ENCODE data around the gene PTPRD.

DNA sequence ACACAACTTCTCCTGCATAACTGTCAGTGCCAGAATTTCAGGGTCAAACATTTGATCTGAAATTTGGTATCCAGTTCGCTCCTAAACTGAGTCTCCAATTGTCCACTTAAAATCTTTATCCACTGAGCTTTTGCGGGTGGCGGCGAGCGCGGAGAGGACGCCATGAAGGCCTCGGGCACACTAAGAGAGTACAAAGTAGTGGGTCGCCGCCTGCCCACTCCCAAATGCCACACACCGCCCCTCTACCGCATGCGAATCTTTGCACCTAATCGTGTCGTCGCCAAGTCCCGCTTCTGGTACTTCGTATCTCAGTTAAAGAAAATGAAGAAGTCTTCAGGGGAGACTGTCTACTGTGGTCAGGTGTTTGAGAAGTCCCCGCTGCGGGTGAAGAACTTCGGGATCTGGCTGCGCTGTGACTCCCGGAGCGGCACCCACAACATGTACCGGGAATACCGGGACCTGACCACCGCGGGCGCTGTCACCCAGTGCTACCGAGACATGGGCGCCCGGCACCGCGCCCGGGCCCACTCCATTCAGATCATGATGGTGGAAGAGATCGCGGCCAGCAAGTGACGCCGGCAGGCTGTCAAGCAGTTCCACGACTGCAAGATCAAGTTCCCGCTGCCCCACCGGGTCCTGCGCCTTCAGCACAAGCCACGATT is 1899.5 kb downstream of the PTPRD start:
- TF ChIP-seq, protein P1, sequence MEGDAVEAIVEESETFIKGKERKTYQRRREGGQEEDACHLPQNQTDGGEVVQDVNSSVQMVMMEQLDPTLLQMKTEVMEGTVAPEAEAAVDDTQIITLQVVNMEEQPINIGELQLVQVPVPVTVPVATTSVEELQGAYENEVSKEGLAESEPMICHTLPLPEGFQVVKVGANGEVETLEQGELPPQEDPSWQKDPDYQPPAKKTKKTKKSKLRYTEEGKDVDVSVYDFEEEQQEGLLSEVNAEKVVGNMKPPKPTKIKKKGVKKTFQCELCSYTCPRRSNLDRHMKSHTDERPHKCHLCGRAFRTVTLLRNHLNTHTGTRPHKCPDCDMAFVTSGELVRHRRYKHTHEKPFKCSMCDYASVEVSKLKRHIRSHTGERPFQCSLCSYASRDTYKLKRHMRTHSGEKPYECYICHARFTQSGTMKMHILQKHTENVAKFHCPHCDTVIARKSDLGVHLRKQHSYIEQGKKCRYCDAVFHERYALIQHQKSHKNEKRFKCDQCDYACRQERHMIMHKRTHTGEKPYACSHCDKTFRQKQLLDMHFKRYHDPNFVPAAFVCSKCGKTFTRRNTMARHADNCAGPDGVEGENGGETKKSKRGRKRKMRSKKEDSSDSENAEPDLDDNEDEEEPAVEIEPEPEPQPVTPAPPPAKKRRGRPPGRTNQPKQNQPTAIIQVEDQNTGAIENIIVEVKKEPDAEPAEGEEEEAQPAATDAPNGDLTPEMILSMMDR (IDR thresholded peaks at IDR 0.05) = no peak
- TF ChIP-seq EZH2 (IDR thresholded peaks at IDR 0.05) = no peak
- TF ChIP-seq EZH2phosphoT487 (IDR thresholded peaks at IDR 0.05) = no peak

Measured in neural progenitor cell (in vitro differentiated cells).